Stimulated activated naive CD8-positive, alpha-beta T cell treated with anti-CD3 and anti-CD28 coated beads, Interleukin-15, Interleukin-2, amounts not matched to agents 100 U/mL and 50 U/mL, for 24 hours (primary cell): ENCODE measurements around the gene HOXD12.

Source experiments
- ATAC-seq: fragments of 150-1000 bp; cut with Tn5 transposase; one replicate; pipeline ENCODE4 v1.10.0; 2021
- DNase-seq: peaks from one replicate; pipeline ENCODE4 v3.0.0; 2021

Gene HOXD12

DNA sequence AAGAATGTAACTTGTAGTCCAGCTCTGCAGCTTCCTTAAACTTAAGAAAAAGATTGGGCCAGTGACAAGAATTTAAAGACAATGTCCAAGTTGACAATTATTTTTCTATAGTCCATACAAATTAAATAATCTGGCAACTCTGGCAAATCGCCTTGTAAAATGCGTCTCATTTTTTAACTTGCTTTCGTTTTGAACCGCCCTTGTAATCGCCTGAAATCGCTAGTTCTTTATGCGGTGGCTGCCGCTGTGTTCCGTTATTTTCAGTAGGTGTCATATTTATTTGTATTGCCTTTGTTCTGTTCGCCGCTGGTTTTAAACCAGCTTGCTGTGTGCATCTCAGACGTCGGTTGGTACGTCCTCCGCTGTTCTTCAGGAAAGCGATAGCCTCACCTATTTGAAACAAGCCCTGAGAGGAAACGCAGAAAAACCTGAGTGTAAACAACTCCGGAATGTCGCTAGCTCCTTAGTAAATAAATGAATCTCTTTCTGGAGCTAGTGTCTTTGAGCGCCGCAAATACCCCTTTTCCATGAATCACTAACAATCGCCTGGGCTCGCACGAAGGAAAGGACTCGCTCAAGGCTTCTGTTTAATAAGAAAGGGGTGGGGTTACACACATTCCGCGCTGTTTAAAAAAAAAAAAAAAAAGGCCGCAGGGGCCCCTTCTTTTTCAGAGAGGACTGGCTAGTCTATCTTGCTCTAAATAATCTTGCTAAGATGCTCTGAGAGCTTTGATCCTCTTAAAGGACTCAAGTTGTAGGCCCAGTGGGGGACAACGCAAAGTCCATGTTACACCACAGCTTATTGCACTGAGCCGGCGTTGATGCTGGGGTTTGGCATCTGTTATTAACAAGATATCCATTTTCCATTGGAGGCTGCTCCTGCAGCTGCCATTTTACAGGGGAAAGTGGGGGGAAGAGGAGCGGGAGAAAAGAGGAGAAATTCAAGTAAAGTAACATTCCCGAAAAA is 32.9 kb downstream of the HOXD12 start:
- ATAC-seq (no peak), DNase-seq (no peak)

DNA sequence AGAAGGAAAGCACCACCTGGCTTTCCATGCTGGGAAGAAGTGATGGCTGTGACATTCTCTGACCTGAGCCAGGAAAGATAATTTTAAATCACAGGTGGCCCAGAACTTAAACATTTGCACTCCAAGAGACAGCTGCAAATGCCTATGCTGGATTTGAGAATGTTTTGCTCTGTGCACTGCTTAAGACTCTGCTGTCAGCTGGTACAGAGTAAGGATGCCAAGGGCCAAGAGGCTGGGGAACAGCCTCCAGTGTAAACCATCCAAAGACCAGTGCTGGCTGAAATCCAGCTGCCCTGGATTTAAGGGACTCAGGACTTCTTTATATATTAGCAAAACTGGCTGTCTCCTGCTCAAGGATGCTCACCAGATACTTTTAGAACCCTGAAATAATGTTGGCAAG is 33.8 kb downstream of the HOXD12 start:
- DNase-seq: no peak
- no peak for ATAC-seq

DNA sequence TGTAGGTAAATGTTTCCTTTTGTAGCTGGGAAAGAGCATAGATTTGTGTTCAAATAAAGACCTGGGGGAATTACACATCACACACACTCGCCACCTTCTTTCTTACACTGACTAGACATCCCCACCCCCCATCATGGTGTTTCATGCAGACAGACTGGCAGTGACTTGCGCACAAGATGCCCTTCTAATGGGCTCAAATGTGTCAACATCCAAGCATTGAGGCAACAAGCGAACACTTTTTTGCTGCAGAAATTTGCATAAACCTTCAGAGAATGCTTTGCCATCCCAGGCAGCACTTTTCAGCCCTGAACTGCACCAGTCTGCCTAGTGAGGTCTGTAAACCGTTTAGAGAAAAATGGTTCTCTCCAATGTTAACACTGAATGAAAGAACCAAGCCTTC is 34.4 kb downstream of the HOXD12 start:
- ATAC-seq: no peak
- DNase-seq: no peak

DNA sequence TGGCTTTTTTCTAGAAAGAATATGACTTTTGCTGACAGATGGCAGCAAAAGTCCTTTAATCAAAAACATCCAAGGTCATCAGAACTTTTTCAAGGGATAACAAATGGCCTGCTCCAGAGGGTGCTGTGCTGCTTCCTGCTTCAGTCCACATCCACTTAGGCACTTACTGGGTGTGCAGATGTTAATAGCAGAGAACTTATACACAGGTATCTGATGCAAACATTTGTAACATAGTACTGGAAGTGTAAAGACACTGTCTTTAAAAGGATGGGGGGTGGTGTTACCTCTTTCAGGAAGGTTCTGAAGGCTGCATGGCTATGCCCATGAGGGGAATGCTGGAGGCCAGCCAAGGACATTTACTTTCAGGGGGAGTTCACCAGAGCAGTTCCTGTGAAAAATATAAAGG is 35.4 kb downstream of the HOXD12 start:
- DNase-seq (no peak), ATAC-seq (no peak)

DNA sequence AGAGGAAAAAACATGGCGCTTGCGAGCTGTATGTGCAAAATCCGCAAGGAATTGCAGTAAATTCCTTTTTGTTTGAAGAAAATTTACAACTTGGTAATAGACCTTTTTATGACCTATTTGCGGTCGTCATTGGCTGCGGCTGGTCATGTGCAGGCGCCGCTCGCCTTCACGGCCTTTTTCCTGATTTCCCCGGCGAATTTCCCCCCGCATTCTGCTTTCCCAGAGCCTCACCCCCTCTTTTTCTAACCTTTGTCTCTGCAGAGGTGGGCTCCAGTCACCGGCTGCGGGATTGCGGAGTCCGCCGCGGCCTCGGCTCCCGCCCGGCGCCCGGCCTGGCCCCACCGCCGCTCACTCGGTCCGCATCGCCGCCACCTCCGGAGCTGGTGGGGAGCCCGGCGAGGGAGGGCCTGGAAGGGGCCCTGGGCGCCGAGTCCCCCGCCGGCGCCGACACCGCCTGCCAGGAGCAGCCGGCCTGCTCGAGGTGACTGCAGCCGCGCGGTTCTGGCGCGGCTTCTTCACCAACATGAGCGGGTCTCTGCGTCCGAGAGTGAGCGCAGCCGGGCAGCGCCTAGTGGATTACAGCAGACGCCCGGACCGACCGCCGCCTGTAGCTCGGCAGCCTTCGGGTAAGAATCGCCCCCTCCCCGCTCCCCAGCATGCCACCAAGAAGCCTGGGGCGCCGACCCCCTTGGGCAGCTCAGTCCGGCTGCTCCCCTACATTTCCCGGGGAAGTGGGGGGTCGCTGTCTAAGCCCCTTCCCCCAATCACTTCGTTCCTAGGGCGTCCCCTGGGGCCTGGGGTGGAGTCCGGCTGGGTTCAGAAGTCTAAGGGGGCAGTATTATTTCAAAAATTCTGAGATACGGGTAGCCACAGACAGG is 37.0 kb downstream of the HOXD12 start:
- DNase-seq (no peak), ATAC-seq (no peak)

DNA sequence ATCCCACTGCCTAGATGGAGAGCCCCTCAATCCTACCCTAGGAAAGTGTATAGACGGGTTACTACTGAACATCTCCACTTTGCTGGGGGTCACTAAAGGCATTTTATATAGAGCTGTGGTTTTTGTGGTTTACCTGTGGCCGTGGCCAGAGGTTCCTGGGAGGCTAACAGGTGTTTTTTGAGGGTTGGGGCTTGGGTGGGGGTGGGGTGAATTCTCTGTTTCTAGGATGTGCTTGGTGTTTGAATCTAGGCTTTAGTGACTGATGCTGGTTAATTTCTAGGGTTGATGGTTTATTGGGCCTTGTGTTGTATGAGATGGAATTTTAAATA is 37.6 kb downstream of the HOXD12 start:
- no peak for ATAC-seq
- DNase-seq: no peak

DNA sequence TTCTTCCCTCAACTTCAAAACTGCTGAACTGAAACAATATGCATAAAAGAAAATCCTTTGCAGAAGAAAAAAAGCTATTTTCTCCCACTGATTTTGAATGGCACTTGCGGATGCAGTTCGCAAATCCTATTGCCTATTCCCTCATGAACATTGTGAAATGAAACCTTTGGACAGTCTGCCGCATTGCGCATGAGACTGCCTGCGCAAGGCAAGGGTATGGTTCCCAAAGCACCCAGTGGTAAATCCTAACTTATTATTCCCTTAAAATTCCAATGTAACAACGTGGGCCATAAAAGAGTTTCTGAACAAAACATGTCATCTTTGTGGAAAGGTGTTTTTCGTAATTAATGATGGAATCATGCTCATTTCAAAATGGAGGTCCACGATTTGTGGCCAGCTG is 38.3 kb downstream of the HOXD12 start:
- no peak for DNase-seq

DNA sequence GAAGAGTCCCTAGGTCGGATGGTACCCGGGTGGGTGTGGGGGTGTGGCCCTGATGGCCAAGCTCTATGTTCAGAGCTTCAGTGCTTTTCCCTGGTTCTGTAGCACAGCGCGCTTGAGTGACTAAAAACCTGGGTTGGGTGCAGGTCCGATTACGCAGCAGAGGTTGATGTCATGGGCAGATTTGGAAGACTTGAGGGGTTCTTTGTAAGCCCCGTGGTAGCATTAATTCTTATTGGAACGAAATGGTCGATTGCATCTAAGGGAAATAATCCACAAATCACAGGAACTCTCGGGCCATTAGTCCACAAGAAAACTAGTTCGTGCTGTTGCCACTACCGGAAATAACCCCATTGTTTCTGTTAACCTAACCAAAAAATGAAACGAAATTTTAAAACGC is 38.9 kb downstream of the HOXD12 start:
- DNase-seq: no peak
- ATAC-seq: no peak

More for the DNA sequence above, 38.3 kb downstream of the HOXD12 start:
- ATAC-seq: no peak

DNA sequence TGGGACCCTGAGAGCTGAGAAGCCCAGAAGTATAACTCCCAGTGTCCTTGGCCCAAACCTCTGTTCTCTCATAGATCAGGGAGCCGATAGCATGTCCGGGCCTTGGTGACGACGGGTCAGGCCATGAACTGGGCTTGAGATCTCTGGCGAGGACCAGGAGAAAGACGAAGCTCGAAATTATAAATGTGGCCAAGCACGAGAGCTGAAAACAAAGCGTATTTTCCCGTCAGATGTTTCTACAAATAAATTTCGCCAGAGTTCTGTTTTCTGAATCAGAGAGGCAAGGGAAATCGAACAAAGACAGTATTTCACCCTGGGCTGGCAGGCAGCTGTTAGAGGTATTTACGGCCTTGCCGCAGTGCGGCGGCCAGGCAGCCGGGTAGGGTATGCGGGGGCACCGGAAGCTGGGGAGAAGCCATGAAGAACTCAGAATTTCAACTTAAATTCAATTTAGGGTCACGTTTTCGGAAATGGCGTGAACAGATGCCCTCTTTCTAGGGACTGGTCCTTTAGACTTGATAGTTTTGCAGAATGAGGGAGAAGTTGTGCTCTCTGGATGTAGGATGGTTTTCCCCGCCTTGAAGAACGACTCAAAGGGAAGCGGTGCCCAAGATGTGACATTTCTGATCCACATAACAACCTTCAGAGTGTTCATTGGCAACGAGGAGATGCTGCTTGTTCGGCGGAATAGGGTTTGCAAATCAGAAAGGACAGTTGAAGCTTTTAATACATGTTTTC is 39.5 kb downstream of the HOXD12 start:
- no peak for ATAC-seq
- DNase-seq: no peak

DNA sequence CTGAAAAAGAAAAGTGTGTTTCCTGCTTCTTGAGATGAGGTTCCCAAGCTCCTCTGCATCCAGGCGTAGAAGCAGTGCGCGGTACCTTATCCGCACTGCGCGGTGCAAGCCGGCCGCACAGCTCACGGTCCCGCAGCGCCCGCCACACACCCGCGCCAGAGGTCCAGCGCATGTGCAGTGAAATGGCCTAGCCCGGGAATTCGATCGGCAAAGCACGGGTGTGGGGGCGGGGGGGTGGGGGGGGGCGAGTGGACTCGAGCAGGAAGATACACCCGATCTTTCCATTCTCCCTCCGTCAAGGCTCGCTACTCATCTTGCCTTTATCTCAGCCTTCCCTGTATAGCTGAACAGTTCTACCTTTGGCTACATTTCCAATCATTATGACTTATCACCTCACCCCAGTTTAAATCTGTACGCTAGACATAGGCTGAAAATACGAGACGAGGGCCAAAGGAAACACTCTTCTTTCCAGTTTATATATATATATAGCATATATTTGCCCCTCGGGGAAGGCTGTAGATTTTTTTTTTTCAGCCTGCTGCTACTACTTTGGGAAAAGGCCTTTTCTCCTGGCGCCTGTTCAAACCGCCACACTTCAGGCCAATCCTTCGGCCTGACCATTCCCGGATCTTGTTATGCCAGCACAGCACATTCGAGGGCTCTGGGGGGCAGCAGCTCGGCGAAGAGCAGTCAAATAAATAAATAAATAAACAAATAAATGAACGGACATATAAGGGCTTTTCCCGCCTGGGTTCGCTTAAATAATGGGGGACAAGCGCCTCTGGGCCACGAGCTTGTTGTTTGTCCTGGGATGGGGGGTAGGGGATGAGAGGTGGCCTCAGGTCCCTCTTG is 40.3 kb downstream of the HOXD12 start:
- ATAC-seq (no peak), DNase-seq (no peak)

DNA sequence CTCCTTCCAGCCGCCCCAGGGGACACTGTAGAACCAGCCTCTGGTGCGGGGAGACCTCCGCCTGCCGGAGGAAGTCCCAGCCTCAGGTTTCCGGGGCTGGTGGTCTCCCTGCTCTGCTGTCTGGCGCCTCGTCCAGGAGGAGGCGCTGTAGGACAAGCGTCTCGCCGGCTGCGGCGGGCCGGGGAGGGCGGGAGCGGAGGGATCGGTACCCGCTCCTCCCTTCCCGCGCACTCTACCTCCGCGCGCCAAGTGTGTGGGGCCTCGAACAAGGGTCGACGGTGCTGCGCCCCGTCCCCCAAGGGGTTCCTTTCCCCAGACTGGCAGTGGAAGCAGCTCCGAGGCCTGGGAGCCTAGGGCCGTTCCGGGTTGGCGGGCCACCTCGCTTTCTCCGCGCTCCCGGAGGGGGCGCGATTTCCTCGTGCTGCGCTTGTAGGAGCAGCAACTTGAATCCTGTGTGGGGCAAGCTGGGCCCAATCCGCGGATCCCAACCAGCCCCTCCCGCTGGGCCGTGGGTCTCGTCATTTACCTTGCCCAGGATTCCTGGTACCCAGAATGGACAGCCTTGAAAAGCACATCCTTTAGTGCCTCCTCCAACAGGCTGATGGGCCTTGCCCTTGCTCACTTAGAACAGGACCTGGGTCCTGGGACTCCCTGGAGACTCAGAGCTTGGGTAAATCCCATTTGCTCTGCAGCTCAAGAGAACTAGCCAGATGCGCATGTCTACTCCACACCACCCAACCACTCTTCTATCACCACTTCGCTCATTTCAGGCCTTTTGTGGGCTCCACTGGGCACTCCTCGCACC is 41.1 kb downstream of the HOXD12 start:
- peak; percentile 88 for ATAC-seq
- DNase-seq: peak; percentile 80

DNA sequence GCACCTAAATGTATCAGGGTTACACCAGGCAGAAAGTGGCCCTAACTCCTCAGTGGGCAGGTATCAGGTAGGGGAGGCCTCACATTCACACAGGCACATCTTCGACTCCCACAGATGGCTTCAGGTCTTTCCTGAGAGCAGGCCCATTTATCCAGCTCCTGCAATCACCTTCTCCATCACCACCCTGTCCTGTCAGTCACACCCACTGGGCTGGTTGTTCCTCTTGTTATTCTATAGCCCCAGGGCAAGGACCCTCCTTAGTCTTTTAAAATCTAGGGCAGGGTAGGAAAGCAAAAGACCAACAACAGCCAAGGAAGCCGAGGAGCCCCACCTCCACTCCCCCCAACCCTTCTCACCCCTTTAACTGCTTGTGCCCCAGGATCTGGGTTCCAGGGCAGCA is 42.7 kb downstream of the HOXD12 start:
- ATAC-seq (no peak), DNase-seq (no peak)

DNA sequence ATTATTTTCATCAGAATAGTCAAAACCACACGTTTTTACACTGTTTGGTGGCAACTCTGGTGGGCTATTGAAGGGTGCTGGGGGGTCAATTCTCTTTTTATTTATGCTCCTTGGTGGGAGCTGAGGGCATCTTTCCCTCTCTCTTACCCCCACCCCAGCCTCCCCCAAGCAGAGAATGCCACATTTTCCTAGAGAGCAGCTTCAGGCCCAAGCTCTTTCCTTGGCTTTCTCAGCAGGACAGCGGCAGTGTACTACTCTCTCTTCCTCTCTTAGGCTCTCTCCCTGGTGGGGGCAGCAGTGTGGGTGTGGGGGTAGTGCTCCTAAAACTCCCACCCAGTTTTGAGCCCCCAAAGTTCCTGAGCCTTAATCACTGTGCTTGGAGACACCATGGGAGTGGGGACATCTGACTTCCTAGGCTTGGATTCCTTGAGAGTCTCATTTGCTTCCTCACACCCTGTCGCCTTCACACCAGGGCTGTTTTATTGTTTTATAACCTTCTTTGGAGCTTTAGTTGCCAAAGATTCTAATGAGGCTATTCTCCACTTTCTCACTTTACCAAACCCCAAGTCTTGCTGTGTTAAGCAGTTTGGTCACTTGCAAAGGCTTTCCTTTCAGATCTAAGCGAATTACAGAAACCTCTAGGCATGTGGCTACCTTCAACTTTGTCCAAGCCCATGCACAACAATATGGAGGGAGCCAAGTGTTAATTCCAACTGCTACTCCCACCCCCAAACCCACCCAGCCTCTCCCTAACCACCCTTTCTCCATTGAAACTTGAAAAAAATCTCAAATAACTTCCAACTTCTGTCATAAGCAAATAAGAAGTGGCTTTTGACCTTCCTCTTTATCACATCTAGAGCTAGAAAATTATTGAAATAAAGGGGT is 45.7 kb downstream of the HOXD12 start:
- ATAC-seq (no peak), DNase-seq (no peak)

DNA sequence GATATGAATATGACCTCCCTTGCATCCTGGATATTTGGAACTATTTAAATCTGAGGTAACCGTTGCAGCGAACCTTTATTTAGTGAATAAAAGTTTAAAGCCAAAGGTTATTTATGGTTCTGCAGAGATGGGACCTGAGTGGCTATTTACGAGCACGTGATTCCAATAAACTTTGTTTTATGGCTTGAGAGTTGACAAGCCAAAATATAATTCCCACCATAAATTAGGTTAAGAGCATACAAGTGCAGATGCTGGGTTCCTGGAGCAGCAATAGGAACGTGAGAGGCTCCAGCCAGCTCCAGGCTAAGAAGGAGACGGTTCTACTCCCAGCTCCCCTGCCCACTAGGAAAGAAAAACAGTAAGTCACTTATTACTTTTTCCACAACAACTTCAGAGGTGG is 46.5 kb downstream of the HOXD12 start:
- no peak for ATAC-seq

DNA sequence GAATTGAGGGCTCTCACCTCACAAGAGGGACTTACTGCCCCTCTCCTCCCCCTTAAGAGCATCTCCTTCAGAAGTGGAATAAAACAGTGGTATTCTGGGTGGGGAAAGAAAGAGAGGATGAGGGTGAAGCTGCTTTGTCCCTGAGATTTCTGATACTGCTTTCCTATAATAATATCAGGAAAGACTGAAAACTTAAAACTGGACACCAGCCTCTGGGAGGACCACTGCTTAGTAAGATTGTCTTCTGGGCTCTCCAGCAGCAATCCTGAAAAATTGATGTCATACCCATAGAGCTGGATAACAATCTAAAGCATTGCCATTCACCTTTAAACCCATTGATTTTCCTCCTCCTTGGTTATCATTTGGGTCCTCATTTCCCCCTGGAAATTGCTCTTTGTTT is 47.0 kb downstream of the HOXD12 start:
- no peak for DNase-seq
- no peak for ATAC-seq

More for the DNA sequence above, 46.5 kb downstream of the HOXD12 start:
- no peak for DNase-seq

DNA sequence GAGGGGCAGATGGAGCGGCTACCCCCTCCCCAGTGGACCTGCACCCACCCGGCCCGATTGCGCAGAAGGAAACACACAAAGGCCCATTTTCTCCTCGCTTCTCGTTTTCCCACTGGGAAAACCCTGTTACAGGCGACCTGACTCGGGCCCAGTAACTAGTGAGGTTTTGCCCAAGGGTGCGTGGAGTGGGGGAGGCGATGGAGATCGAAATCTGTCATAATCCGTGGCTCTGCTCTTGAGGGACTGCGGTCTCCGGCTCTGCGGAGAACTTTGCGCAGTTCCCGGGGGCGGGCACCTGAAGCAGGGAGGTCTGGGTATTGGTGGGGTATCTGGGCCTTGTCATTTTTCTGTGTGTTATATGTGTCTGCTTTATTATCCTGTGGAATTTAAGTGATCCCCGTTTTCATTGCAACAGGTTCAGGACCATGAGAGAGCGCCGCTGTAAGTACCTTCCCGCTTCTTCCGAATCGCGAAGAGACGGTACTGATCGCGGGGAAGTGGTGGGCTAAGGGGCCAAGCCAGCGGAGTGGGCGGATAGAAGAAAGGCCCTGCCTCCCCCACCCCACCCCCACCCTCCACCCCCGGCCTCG is 47.7 kb downstream of the HOXD12 start:
- DNase-seq (no peak), ATAC-seq (no peak)

DNA sequence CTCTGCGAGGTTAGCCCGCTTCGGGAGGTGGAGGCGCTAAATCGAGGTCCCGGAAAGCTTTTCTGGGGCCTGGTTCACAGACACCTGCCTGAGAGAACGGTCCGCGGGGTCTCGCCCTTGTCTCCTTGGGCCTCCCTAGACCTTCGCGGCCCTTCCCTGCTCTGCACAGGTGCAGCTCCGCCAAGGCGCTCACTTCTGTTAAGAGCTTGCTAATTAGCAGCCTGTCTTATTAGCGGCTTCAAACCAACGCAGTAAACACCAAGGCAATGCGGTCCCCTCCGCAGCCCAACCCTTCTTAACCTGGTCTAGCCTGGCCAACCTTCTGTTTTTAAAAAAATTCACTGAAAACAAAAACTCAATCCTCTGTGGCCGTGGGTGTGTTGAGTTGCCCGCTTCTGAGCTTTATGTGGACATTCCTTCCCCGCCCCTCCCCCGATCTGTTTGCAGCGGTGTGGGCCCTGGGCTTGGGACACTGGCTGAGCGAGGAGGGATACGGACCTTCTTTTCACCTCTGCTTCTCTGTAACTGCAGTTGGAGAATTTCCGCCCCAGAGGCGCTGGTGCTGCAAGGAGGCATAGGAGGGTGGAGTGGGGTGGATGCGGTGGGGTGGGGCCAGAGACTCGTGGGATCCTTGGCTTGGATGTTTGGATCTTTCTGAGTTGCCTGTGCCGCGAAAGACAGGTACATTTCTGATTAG is 48.4 kb downstream of the HOXD12 start:
- DNase-seq (no peak), ATAC-seq (no peak)

DNA sequence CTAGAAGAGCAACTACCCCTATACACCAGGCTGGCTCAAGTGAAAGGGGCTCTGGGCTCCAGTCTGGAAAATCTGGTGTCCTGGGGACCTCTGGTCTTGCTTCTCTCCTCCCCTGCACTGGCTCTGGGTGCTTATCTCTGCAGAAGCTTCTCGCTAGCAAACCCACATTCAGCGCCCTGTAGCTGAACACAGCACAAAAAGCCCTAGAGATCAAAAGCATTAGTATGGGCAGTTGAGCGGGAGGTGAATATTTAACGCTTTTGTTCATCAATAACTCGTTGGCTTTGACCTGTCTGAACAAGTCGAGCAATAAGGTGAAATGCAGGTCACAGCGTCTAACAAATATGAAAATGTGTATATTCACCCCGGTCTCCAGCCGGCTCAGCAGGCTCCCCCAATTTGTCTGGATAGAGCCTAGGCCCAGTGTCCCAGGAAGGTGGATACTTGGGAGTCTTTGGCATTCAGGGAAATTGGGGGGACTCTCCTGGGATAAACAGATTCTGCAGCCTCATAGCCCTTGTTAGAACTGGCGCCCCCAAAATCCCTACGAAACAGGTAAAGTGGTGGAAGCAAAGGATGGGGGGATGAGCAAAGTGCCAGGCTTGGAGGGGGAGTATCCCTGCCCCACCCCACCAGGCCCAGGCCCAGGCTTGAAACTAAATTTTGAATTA is 49.3 kb downstream of the HOXD12 start:
- DNase-seq (no peak), ATAC-seq (no peak)
